ENCODE measurements around the gene GNAO1.

Gene GNAO1

DNA sequence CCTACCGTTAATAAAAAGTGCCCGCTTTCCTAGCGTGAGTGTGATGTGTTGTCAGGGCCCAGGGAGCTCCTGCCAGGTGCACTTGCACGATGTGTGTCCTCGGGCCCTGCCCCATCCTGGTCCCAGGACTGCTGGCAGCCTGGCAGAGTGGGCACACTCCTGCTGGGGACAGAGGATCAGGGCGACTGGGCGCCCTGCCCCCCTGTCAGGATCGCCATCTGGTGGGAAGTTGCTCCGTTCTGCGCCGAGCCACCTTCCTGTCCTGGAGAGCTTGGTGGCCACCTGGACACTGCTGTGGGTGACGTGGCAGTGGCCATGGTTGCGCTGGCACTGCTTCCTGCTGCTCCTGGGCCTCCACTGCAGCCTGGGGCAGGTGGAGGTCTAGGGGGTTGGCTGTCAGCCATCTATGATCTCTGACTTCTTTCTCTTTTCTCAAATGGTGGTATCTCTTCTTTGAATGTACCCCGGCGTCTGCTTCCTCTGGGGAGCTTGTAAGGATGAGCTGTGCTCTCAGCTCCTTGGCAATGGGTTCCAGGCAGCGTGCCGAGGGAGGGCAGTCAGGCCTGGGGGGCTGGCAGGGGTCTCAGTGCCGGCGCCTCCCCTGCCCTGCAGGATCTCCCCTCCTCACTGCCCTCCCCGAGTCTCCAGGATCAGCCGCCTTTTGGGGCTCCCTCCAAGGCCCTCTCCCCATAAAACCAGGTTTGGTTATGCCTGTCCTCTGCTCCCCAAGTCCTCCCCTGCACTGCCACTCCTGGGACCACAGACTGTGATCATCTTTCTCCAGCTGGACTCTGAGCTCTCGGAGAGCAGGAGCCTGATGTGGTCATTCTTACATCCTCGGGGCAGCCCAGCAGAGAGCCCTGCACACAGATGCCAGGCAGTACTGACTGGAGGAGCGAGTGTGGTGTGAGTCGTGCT lies 157.1 kb downstream of the GNAO1 start:
- no peak for DNase-seq (ENCODE audit: low read depth)
- no peak overlapping the region for H3K4me3 ChIP-seq (ENCODE audit: control insufficient read depth, low read depth, low read length)
- TF ChIP-seq, protein P1, sequence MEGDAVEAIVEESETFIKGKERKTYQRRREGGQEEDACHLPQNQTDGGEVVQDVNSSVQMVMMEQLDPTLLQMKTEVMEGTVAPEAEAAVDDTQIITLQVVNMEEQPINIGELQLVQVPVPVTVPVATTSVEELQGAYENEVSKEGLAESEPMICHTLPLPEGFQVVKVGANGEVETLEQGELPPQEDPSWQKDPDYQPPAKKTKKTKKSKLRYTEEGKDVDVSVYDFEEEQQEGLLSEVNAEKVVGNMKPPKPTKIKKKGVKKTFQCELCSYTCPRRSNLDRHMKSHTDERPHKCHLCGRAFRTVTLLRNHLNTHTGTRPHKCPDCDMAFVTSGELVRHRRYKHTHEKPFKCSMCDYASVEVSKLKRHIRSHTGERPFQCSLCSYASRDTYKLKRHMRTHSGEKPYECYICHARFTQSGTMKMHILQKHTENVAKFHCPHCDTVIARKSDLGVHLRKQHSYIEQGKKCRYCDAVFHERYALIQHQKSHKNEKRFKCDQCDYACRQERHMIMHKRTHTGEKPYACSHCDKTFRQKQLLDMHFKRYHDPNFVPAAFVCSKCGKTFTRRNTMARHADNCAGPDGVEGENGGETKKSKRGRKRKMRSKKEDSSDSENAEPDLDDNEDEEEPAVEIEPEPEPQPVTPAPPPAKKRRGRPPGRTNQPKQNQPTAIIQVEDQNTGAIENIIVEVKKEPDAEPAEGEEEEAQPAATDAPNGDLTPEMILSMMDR (IDR thresholded peaks at IDR 0.05; ENCODE audit: control insufficient read depth, insufficient read depth, low read depth, low read length, missing control alignments), result no peak

DNA sequence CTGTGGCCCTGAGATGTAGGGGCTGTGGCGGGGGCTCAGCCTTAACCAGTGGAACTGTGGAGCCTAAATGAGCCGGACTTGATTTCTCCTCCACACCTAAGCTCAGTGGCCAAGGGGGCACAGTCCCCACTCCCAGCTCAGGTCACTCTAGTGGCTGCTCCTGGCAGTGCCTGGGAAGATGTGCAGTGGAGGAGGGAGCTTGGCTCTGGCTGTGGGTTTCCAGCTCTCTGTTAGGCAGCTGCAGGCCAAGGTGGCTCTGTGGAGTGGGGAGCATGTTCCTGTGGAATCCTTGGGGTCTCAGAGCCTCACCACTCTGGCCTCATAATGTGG lies 157.8 kb downstream of the GNAO1 start:
- DNase-seq (ENCODE audit: low read depth), result no peak
- TF ChIP-seq, protein P1 (IDR thresholded peaks at IDR 0.05; ENCODE audit: control insufficient read depth, insufficient read depth, low read depth, low read length, missing control alignments), result no peak
- H3K4me3 ChIP-seq (ENCODE audit: control insufficient read depth, low read depth, low read length), result no peak overlapping the region

DNA sequence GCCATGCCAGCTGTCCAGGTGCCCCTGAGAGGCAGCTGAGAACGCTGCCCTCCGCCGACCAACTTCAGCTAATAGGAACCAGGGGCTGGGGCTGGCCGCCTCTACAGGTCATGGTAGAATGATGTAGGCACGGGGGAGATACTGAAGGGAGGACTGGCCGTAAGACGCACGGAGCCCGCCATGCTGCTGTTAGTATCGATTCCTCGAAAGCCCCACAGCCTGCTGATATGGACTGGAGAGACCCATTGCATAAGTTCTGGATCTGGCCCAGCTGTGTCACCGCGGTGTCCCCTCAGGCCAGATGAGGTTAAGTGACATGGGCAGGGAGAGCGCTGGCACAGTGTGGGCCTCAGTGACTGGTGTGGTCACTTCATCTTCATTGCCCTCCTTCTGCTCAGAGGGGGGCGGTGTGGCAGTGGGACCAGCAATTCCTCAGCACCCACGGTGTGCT lies 158.4 kb downstream of the GNAO1 start:
- no peak overlapping the region for H3K4me3 ChIP-seq (ENCODE audit: control insufficient read depth, low read depth, low read length)
- TF ChIP-seq, protein P1 (IDR thresholded peaks at IDR 0.05; ENCODE audit: control insufficient read depth, insufficient read depth, low read depth, low read length, missing control alignments), result no peak
- no peak for DNase-seq (ENCODE audit: low read depth)

DNA sequence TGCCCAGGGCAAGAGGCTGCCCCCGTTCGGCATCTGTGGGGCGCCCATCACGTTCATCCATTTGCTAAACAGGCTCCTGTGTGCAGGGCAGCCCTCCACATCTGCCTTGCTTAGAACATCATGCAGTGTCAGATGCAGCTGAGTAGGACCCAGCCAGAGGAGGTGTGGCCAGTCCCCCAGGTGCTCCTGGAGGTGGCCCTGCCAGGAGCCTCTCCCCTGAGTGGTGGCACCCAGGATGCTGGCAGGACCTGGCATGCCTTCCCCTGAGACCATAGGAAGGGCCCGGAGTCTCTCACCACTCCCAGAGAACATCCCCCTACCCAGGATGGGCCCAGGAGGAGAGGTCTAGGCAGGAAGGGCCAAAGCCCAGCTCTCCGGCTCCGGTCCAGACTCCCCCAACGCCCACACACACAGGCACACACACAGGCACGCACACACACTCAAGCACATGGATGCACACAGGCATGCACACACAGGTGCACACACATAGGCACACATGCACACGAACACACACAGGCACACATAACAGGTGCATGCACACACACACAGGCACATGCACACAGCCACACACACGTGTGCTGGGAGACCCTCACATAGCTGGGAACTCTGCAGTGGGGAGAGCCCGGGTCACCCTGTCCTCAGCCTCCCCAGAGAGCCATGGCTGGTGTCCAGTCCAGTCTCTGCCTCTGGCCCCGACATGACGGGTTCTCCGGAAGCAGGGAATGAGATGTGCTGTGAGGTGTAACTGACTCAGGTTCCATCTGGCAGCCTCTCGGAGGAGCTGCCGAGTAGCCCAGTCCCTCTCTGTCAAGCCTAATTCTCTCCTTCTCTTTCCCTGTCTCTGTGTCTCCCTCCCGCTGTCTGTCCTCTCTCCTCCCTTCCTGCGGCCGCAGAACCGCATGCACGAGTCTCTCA lies 159.5 kb downstream of the GNAO1 start:
- DNase-seq (ENCODE audit: low read depth), result no peak
- TF ChIP-seq, protein P1 (IDR thresholded peaks at IDR 0.05; ENCODE audit: control insufficient read depth, insufficient read depth, low read depth, low read length, missing control alignments), result no peak
- no peak overlapping the region for H3K4me3 ChIP-seq (ENCODE audit: control insufficient read depth, low read depth, low read length)

DNA sequence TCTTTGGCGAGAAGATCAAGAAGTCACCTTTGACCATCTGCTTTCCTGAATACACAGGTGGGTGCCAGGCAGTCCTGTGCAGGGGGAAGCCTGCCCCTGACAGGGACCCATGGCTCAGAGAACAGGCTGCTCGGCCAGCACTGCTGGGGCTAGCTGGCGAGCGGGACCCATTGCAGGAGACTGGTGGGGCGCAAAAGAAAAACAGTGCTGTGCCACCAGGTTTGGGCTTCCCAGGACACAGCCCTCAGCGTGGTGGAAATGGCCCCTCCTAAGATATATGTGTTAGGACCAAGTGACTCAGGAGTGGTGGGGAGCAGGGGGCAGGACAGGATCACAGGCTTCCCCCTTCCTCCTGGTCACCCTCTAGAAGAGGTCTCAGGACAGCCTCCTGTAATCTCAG lies 160.2 kb downstream of the GNAO1 start:
- TF ChIP-seq, protein P1 (IDR thresholded peaks at IDR 0.05; ENCODE audit: control insufficient read depth, insufficient read depth, low read depth, low read length, missing control alignments), result no peak
- H3K4me3 ChIP-seq (ENCODE audit: control insufficient read depth, low read depth, low read length), result no peak overlapping the region
- DNase-seq (ENCODE audit: low read depth), result no peak

DNA sequence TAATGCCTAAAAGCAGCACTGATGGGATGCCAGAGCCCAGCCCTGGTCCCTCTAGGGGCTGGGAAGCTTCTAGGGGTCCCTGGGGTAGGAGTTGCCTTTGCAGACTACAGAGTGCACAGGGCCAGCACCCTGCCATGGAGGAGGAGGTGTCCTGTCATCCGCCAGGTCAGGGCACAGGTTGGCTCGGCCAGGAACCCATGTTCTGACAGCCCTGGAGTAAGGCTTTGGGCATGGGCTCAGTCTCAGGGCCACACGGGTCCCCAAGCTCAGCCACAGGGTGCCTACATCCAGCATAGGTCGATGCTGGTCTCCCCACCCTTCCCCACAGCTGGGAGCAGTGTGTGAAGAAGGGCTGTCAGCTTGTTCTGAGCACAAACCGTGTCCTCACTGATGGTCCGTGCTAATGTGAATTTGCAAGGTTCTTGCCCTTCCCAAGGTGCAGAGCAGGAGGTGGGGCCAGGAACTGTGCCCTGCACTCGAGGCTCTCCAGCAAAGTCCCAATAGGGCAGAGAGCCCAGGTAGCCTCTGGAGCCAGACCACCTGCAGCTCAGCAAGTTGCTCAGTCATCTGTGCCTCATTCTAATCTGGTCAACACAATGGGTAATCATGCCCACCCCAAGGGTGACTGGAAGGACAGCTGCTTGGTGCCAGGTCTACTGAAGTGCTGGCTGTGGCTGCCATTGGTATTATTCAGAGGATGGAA lies 161.2 kb downstream of the GNAO1 start:
- H3K4me3 ChIP-seq (ENCODE audit: control insufficient read depth, low read depth, low read length), result no peak overlapping the region
- no peak for DNase-seq (ENCODE audit: low read depth)
- TF ChIP-seq, protein P1 (IDR thresholded peaks at IDR 0.05; ENCODE audit: control insufficient read depth, insufficient read depth, low read depth, low read length, missing control alignments), result no peak
